HG02852 (cell line): ENCODE data around the gene MLC1.

ENCODE experiments used
- ATAC-seq: cut with Tn5 transposase; IDR thresholded peaks from one replicate; pipeline ENCODE4 v1.9.1; 2021; ENCODE audit warnings: mild to moderate bottlenecking, moderate library complexity; ENCODE audit not compliant: unreplicated experiment

MLC1 gene

GRCh38 chr22:50078246-50078645 is 7.0 kb downstream of the MLC1 start:
- no peak for ATAC-seq

- no peak for ATAC-seq
These were observed 8.3 kb downstream of the MLC1 start for GRCh38 chr22:50076646-50077535.

GRCh38 chr22:50074551-50075530 is 10.4 kb downstream of the MLC1 start:
- ATAC-seq, result no peak

- no peak for ATAC-seq
These were observed 11.2 kb downstream of the MLC1 start for GRCh38 chr22:50074056-50074455.

GRCh38 chr22:50072714-50073538 is 12.3 kb downstream of the MLC1 start:
- ATAC-seq, result no peak

GRCh38 chr22:50072167-50072555 is 13.1 kb downstream of the MLC1 start:
- ATAC-seq, result no peak

- ATAC-seq, result no peak
These were observed 13.6 kb downstream of the MLC1 start for GRCh38 chr22:50071432-50072166.

- ATAC-seq, result no peak
These were observed 14.9 kb downstream of the MLC1 start for GRCh38 chr22:50070366-50070765.

- no peak for ATAC-seq
These were observed 17.1 kb downstream of the MLC1 start for GRCh38 chr22:50068096-50068495.

GRCh38 chr22:50067244-50067643 is 18.0 kb downstream of the MLC1 start:
- no peak for ATAC-seq

GRCh38 chr22:50064453-50064852 is 20.8 kb downstream of the MLC1 start:
- ATAC-seq, result no peak

- ATAC-seq, result no peak
These were observed 21.4 kb downstream of the MLC1 start for GRCh38 chr22:50063589-50064393.

GRCh38 chr22:50062509-50063135 is 22.6 kb downstream of the MLC1 start:
- no peak for ATAC-seq

- no peak for ATAC-seq
These were observed 23.3 kb downstream of the MLC1 start for GRCh38 chr22:50061824-50062355.

- ATAC-seq, result no peak
These were observed 23.9 kb downstream of the MLC1 start for GRCh38 chr22:50061141-50061823.

GRCh38 chr22:50060441-50061140 is 24.6 kb downstream of the MLC1 start:
- no peak for ATAC-seq

GRCh38 chr22:50059881-50060262 is 25.4 kb downstream of the MLC1 start:
- no peak for ATAC-seq
